K562 (cell line): ENCODE results near the gene EGR1. TPM values are rescaled to one million over a fixed set of nuclear protein-coding genes. Genes with fewer than 3 reads are reported as not detected.
A peak's percentile ranks its signal among the peaks of the same experiment; 100 is the strongest.

Experiments
- DMBX1 ChIP-seq: fragments of 250-450 bp; sonication (Bioruptor Pico); IDR thresholded peaks from 2 replicates; pipeline ENCODE4 v1.8.0; 2022; ENCODE audit warnings: inconsistent platforms, mild to moderate bottlenecking, moderate library complexity, borderline replicate concordance
- EGR1 ChIP-seq: fragments of 450-650 bp; conservative IDR thresholded peaks from 2 replicates; pipeline ENCODE4 v1.6.1; 2017; ENCODE audit warnings: mild to moderate bottlenecking
- ETV5 ChIP-seq: sonication (generic); formaldehyde crosslinking; IDR thresholded peaks from 2 replicates; pipeline ENCODE4 v1.4.0; 2020; ENCODE audit warnings: low read depth, mild to moderate bottlenecking, missing genetic modification reagents
- HNRNPLL ChIP-seq: fragments of 200-400 bp; formaldehyde crosslinking; IDR thresholded peaks from 2 replicates; pipeline ENCODE4 v1.6.1; 2017; ENCODE audit warnings: low read length, low read depth, mild to moderate bottlenecking; ENCODE audit not compliant: poor library complexity, severe bottlenecking
- NEUROD1 ChIP-seq: fragments of 150-350 bp; IDR thresholded peaks from 2 replicates; pipeline ENCODE4 v1.6.1; 2014; ENCODE audit warnings: borderline replicate concordance, low read length, low read depth; ENCODE audit not compliant: partially characterized antibody
- NR3C1 ChIP-seq: sonication (generic); formaldehyde crosslinking; IDR thresholded peaks from 2 replicates; pipeline ENCODE4 v1.8.1; 2022; ENCODE audit warnings: missing genetic modification reagents
- PHF20 ChIP-seq: fragments of 450-650 bp; IDR thresholded peaks from 2 replicates; pipeline ENCODE4 v1.6.1; 2018; ENCODE audit not compliant: partially characterized antibody
- SP2 ChIP-seq: IDR thresholded peaks from 2 replicates; pipeline ENCODE4 v1.6.1; 2011; ENCODE audit warnings: mild to moderate bottlenecking, low read depth, low read length, moderate library complexity; ENCODE audit not compliant: poor library complexity, severe bottlenecking; ENCODE audit errors: extremely low read depth
- STAT5A ChIP-seq: IDR thresholded peaks from 2 replicates; pipeline ENCODE4 v1.6.1; 2012; ENCODE audit warnings: low read length, inconsistent platforms, borderline replicate concordance
- SUPT5H ChIP-seq: fragments of 450-650 bp; IDR thresholded peaks from 2 replicates; pipeline ENCODE4 v1.6.1; 2016
- YBX1 ChIP-seq: fragments of 450-650 bp; IDR thresholded peaks from 2 replicates; pipeline ENCODE4 v1.7.1; 2016; ENCODE audit warnings: mild to moderate bottlenecking
- ZNF134 ChIP-seq: fragments of 250-450 bp; sonication (Bioruptor Pico); conservative IDR thresholded peaks from 2 replicates; pipeline ENCODE4 v1.4.0; 2020
- polyA plus RNA-seq, 8 experiments: library from polyadenylated mRNA; depleted of rRNA in 4 of 8; stranded (reverse) in 5 of 8; unstranded in 3 of 8; fragments of >200 nt; fragmentation: Nextera tagmentation in 2 of 8; fragmentation: Illumina TruSeq in 1 of 8; extraction: Ambion mirVana in 2 of 8; extraction: Trizol in 1 of 8; gene quantifications; 2 replicates each; pipeline versions ENCODE4 v1.2.1 to v1.2.3, GENCODE V29; 2011 to 2014; ENCODE audit warnings: inconsistent platforms in 1 of 8, missing spikeins in 1 of 8
- total RNA-seq, 7 experiments: library from RNA; depleted of rRNA in 6 of 7; stranded (reverse); fragments of >200 nt in 6 of 7; fragmentation: Illumina TruSeq in 2 of 7; extraction: Trizol in 2 of 7; gene quantifications; 2 replicates each; pipeline versions ENCODE4 v1.2.1 to v1.2.3, GENCODE V29; 2011 to 2021; ENCODE audit warnings: low replicate concordance in 1 of 7
- TF ChIP-seq, protein P1 (sequence below): sonication (generic); formaldehyde crosslinking; IDR thresholded peaks from 2 replicates; pipeline ENCODE4 v1.8.1; 2023; ENCODE audit warnings: missing genetic modification reagents, mild to moderate bottlenecking, borderline replicate concordance
- TF ChIP-seq, protein P2 (sequence below): sonication (generic); formaldehyde crosslinking; IDR thresholded peaks from 2 replicates; pipeline ENCODE4 v1.8.0; 2022; ENCODE audit warnings: missing genetic modification reagents, mild to moderate bottlenecking, moderate library complexity, borderline replicate concordance
- TF ChIP-seq, protein P3 (sequence below): fragments of 250-450 bp; sonication (Bioruptor Pico); IDR thresholded peaks from 2 replicates; pipeline ENCODE4 v1.5.0; 2020; ENCODE audit warnings: mild to moderate bottlenecking
- TF ChIP-seq, protein P4 (sequence below): fragments of 450-650 bp; IDR thresholded peaks from 2 replicates; pipeline ENCODE4 v1.7.1; 2018; ENCODE audit warnings: mild to moderate bottlenecking, low read depth; ENCODE audit not compliant: partially characterized antibody

The EGR1 gene
- total and polyA plus RNA-seq, 9 of the 15 experiments (the other 6 are each of a cell fraction or from before 2014, with no cell fraction given) = 1.3 to 132 (median 21.5) TPM

DNA sequence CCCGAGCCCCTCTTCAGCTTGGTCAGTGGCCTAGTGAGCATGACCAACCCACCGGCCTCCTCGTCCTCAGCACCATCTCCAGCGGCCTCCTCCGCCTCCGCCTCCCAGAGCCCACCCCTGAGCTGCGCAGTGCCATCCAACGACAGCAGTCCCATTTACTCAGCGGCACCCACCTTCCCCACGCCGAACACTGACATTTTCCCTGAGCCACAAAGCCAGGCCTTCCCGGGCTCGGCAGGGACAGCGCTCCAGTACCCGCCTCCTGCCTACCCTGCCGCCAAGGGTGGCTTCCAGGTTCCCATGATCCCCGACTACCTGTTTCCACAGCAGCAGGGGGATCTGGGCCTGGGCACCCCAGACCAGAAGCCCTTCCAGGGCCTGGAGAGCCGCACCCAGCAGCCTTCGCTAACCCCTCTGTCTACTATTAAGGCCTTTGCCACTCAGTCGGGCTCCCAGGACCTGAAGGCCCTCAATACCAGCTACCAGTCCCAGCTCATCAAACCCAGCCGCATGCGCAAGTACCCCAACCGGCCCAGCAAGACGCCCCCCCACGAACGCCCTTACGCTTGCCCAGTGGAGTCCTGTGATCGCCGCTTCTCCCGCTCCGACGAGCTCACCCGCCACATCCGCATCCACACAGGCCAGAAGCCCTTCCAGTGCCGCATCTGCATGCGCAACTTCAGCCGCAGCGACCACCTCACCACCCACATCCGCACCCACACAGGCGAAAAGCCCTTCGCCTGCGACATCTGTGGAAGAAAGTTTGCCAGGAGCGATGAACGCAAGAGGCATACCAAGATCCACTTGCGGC lies 1.8 kb downstream of the EGR1 start (continued):
- TF ChIP-seq, protein P1, sequence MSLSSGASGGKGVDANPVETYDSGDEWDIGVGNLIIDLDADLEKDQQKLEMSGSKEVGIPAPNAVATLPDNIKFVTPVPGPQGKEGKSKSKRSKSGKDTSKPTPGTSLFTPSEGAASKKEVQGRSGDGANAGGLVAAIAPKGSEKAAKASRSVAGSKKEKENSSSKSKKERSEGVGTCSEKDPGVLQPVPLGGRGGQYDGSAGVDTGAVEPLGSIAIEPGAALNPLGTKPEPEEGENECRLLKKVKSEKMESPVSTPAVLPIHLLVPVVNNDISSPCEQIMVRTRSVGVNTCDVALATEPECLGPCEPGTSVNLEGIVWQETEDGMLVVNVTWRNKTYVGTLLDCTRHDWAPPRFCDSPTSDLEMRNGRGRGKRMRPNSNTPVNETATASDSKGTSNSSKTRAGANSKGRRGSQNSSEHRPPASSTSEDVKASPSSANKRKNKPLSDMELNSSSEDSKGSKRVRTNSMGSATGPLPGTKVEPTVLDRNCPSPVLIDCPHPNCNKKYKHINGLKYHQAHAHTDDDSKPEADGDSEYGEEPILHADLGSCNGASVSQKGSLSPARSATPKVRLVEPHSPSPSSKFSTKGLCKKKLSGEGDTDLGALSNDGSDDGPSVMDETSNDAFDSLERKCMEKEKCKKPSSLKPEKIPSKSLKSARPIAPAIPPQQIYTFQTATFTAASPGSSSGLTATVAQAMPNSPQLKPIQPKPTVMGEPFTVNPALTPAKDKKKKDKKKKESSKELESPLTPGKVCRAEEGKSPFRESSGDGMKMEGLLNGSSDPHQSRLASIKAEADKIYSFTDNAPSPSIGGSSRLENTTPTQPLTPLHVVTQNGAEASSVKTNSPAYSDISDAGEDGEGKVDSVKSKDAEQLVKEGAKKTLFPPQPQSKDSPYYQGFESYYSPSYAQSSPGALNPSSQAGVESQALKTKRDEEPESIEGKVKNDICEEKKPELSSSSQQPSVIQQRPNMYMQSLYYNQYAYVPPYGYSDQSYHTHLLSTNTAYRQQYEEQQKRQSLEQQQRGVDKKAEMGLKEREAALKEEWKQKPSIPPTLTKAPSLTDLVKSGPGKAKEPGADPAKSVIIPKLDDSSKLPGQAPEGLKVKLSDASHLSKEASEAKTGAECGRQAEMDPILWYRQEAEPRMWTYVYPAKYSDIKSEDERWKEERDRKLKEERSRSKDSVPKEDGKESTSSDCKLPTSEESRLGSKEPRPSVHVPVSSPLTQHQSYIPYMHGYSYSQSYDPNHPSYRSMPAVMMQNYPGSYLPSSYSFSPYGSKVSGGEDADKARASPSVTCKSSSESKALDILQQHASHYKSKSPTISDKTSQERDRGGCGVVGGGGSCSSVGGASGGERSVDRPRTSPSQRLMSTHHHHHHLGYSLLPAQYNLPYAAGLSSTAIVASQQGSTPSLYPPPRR (CRISPR knock-in tag) = no peak
- TF ChIP-seq PHF20 (no peak), ETV5 (CRISPR knock-in tag) (no peak), NEUROD1 (no peak), DMBX1 (CRISPR knock-in tag) (no peak), EGR1 (peak; percentile 22; the same call in 1 of the 2 replicates), SUPT5H (peak; percentile 46), SP2 (no peak), STAT5A (peak; percentile 8; the same call in 1 of the 2 replicates), HNRNPLL (peak; percentile 86), NR3C1 (peak; percentile 30; the same call in 1 of the 2 replicates), YBX1 (no peak), ZNF134 (CRISPR knock-in tag) (no peak)
- TF ChIP-seq, protein P2, sequence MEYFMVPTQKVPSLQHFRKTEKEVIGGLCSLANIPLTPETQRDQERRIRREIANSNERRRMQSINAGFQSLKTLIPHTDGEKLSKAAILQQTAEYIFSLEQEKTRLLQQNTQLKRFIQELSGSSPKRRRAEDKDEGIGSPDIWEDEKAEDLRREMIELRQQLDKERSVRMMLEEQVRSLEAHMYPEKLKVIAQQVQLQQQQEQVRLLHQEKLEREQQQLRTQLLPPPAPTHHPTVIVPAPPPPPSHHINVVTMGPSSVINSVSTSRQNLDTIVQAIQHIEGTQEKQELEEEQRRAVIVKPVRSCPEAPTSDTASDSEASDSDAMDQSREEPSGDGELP (CRISPR knock-in tag) = peak; percentile 40
- TF ChIP-seq, protein P3, sequence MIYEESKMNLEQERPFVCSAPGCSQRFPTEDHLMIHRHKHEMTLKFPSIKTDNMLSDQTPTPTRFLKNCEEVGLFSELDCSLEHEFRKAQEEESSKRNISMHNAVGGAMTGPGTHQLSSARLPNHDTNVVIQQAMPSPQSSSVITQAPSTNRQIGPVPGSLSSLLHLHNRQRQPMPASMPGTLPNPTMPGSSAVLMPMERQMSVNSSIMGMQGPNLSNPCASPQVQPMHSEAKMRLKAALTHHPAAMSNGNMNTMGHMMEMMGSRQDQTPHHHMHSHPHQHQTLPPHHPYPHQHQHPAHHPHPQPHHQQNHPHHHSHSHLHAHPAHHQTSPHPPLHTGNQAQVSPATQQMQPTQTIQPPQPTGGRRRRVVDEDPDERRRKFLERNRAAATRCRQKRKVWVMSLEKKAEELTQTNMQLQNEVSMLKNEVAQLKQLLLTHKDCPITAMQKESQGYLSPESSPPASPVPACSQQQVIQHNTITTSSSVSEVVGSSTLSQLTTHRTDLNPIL (CRISPR knock-in tag) = no peak
- TF ChIP-seq, protein P4, sequence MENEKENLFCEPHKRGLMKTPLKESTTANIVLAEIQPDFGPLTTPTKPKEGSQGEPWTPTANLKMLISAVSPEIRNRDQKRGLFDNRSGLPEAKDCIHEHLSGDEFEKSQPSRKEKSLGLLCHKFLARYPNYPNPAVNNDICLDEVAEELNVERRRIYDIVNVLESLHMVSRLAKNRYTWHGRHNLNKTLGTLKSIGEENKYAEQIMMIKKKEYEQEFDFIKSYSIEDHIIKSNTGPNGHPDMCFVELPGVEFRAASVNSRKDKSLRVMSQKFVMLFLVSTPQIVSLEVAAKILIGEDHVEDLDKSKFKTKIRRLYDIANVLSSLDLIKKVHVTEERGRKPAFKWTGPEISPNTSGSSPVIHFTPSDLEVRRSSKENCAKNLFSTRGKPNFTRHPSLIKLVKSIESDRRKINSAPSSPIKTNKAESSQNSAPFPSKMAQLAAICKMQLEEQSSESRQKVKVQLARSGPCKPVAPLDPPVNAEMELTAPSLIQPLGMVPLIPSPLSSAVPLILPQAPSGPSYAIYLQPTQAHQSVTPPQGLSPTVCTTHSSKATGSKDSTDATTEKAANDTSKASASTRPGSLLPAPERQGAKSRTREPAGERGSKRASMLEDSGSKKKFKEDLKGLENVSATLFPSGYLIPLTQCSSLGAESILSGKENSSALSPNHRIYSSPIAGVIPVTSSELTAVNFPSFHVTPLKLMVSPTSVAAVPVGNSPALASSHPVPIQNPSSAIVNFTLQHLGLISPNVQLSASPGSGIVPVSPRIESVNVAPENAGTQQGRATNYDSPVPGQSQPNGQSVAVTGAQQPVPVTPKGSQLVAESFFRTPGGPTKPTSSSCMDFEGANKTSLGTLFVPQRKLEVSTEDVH = no peak
